GM12878 (cell line): Measurements from ENCODE around the gene CDK5R1.

Experiments used
- CBX5 ChIP-seq: sonication (generic); IDR thresholded peaks from 2 replicates; pipeline ENCODE4 v1.6.1; 2016; ENCODE audit warnings: low read depth, moderate library complexity, mild to moderate bottlenecking, inconsistent platforms
- CEBPB ChIP-seq, 2 experiments: fragments of 150-350 bp in 1 of 2; IDR thresholded peaks; 2 replicates each; pipeline ENCODE4 v1.6.1; 2012 to 2014; ENCODE audit warnings: low read depth in 2 of 2, low read length in 2 of 2, borderline replicate concordance in 1 of 2, inconsistent platforms in 1 of 2
- ESRRA ChIP-seq: IDR thresholded peaks from 2 replicates; pipeline ENCODE4 v1.6.1; 2012; ENCODE audit warnings: mild to moderate bottlenecking, low read length, improper control_type of control experiment
- FOS ChIP-seq: IDR thresholded peaks from 3 replicates; pipeline ENCODE4 v1.6.1; 2011; ENCODE audit warnings: borderline replicate concordance; ENCODE audit not compliant: insufficient read length; ENCODE audit errors: extremely low read depth
- HCFC1 ChIP-seq: fragments of 150-350 bp; IDR thresholded peaks from 2 replicates; pipeline ENCODE4 v1.6.1; 2014; ENCODE audit warnings: low read length
- MAX ChIP-seq: IDR thresholded peaks from 2 replicates; pipeline ENCODE4 v1.6.1; 2012; ENCODE audit warnings: low read depth, low read length, improper control_type of control experiment
- MEF2A ChIP-seq: IDR thresholded peaks from 2 replicates; pipeline ENCODE4 v1.6.1; 2011; ENCODE audit warnings: low read depth, mild to moderate bottlenecking, low read length, moderate library complexity; ENCODE audit not compliant: insufficient read depth
- PBX3 ChIP-seq: IDR thresholded peaks from 2 replicates; pipeline ENCODE4 v1.6.1; 2011; ENCODE audit warnings: mild to moderate bottlenecking, low read depth, low read length, moderate library complexity; ENCODE audit not compliant: insufficient replicate concordance
- POLR2A ChIP-seq: IDR thresholded peaks from 2 replicates; pipeline ENCODE4 v1.6.1; 2011; ENCODE audit warnings: low read depth, mild to moderate bottlenecking, low read length
- REST ChIP-seq: IDR thresholded peaks from 2 replicates; pipeline ENCODE4 v1.6.1; 2012; ENCODE audit warnings: mild to moderate bottlenecking, low read depth, low read length
- TAF1 ChIP-seq: IDR thresholded peaks from 2 replicates; pipeline ENCODE4 v1.6.1; 2011; ENCODE audit warnings: mild to moderate bottlenecking, low read depth, low read length, borderline replicate concordance

- 0 out of 2 replicates have a peak, but pooled peaks have one; percentile 31 for TF ChIP-seq MAX
- peak; percentile 61 for TF ChIP-seq POLR2A
- TF ChIP-seq HCFC1 = no peak
- TF ChIP-seq CEBPB (IDR thresholded peaks at IDR 0.05; ENCODE audit: borderline replicate concordance in 1 of 2, low read depth in 2 of 2, low read length in 2 of 2) = no peak
- no peak for TF ChIP-seq ESRRA
- TF ChIP-seq MEF2A = no peak
- TF ChIP-seq REST = no peak
- no peak for TF ChIP-seq CBX5
- TF ChIP-seq PBX3 = no peak
- no peak for TF ChIP-seq TAF1
- TF ChIP-seq FOS = no peak
These were observed 4.8 kb downstream of the CDK5R1 start for GRCh38 chr17:32491371-32492263.
